Fibroblast of lung (primary cell): ENCODE results near the gene TICRR.

Source experiments
- EZH2 ChIP-seq: IDR thresholded peaks from 2 replicates; pipeline ENCODE4 v1.5.1; 2012; ENCODE audit warnings: low read length, control low read depth, mild to moderate bottlenecking; ENCODE audit errors: missing control alignments
- TF ChIP-seq, protein P1 (sequence below), 2 donors: IDR thresholded peaks in 1 of 2; conservative IDR thresholded peaks in 1 of 2; 1 replicate in 1 of 2; 2 replicates in 1 of 2; pipeline ENCODE4 v1.5.1; 2011 to 2012; ENCODE audit warnings: low read length in 2 of 2, control low read depth in 1 of 2, inconsistent platforms in 1 of 2, low read depth in 1 of 2, mild to moderate bottlenecking in 1 of 2

GRCh38 chr15:89591834-89592233, 16.6 kb downstream of the TICRR start:
- TF ChIP-seq, protein P1, sequence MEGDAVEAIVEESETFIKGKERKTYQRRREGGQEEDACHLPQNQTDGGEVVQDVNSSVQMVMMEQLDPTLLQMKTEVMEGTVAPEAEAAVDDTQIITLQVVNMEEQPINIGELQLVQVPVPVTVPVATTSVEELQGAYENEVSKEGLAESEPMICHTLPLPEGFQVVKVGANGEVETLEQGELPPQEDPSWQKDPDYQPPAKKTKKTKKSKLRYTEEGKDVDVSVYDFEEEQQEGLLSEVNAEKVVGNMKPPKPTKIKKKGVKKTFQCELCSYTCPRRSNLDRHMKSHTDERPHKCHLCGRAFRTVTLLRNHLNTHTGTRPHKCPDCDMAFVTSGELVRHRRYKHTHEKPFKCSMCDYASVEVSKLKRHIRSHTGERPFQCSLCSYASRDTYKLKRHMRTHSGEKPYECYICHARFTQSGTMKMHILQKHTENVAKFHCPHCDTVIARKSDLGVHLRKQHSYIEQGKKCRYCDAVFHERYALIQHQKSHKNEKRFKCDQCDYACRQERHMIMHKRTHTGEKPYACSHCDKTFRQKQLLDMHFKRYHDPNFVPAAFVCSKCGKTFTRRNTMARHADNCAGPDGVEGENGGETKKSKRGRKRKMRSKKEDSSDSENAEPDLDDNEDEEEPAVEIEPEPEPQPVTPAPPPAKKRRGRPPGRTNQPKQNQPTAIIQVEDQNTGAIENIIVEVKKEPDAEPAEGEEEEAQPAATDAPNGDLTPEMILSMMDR (conservative IDR thresholded peaks at IDR 0.05 in 1 of 2, IDR thresholded peaks at IDR 0.05 in 1 of 2; ENCODE audit: low read depth in 1 of 2, low read length in 2 of 2): no peak
- TF ChIP-seq EZH2: no peak
